ENCODE data around the gene BLOC1S6. TPM values are rescaled to one million over a fixed set of nuclear protein-coding genes. Genes with fewer than 3 reads are reported as not detected.

BLOC1S6 gene
- total and polyA plus RNA-seq, 2 donors from 2014 or later = 14.8 to 35.0 TPM

- intact Hi-C loops (cut with DNase I) = no loop called here
- H3K4me3 ChIP-seq (ENCODE audit: low read length in 3 of 3) = no peak overlapping the region
- no peak overlapping the region for H3K9ac ChIP-seq (ENCODE audit: low read length in 3 of 3)
- TF ChIP-seq CTCF (IDR thresholded peaks at IDR 0.05; ENCODE audit: borderline replicate concordance, extremely low read depth, insufficient read depth) = no peak
- FAIRE-seq (no peak), DNase-seq (no peak)
- H3K27ac ChIP-seq (ENCODE audit: low read depth in 2 of 2, low read length in 2 of 2) = no peak overlapping the region
- no peaks in the 10 kb centered on the region for H3K27me3 ChIP-seq (ENCODE audit: control insufficient read depth, insufficient read depth, low read length)
- no peaks in the 10 kb centered on the region for H3K36me3 ChIP-seq (ENCODE audit: control insufficient read depth in 2 of 3, insufficient read depth in 3 of 3, low read length in 3 of 3)
- no peaks in the 10 kb centered on the region for H3K9me3 ChIP-seq (ENCODE audit: control insufficient read depth in 2 of 3, insufficient read depth in 1 of 3, low read length in 3 of 3)
- no peaks in the 10 kb centered on the region for H3K4me1 ChIP-seq (ENCODE audit: control insufficient read depth in 2 of 3, insufficient read depth in 2 of 3, low read depth in 1 of 3, low read length in 3 of 3)
Measured at GRCh38 chr15:45573961-45574629, 13.1 kb upstream of the BLOC1S6 start.

- FAIRE-seq (no peak), DNase-seq (no peak)
- Histone ChIP-seq H3K36me3 (ENCODE audit: control insufficient read depth in 2 of 3, insufficient read depth in 3 of 3, low read length in 3 of 3) (no peaks in the 10 kb centered on the region), H3K4me3 (ENCODE audit: low read length in 3 of 3) (no peak overlapping the region), H3K4me1 (ENCODE audit: control insufficient read depth in 2 of 3, insufficient read depth in 2 of 3, low read depth in 1 of 3, low read length in 3 of 3) (peaks cover 0 to 5% (median 2%) of the 10 kb centered on the region in 3 donors), H3K9me3 (ENCODE audit: control insufficient read depth in 2 of 3, insufficient read depth in 1 of 3, low read length in 3 of 3) (no peaks in the 10 kb centered on the region), H3K9ac (ENCODE audit: low read length in 3 of 3) (no peak overlapping the region), H3K27me3 (ENCODE audit: control insufficient read depth, insufficient read depth, low read length) (no peaks in the 10 kb centered on the region), H3K27ac (ENCODE audit: low read depth in 2 of 2, low read length in 2 of 2) (no peak overlapping the region)
- no peak for TF ChIP-seq CTCF (IDR thresholded peaks at IDR 0.05; ENCODE audit: borderline replicate concordance, extremely low read depth, insufficient read depth)
- intact Hi-C loops (cut with DNase I) = no loop called here
Measured at GRCh38 chr15:45581919-45582318, 5.3 kb upstream of the BLOC1S6 start.

GRCh38 chr15:45583731-45584639 lies 3.2 kb upstream of the BLOC1S6 start:
- no peak for DNase-seq
- FAIRE-seq = no peak
- Histone ChIP-seq H3K4me1 (ENCODE audit: control insufficient read depth in 2 of 3, insufficient read depth in 2 of 3, low read depth in 1 of 3, low read length in 3 of 3) (peaks cover 5 to 15% (median 6%) of the 10 kb centered on the region in 3 donors), H3K9me3 (ENCODE audit: control insufficient read depth in 2 of 3, insufficient read depth in 1 of 3, low read length in 3 of 3) (no peaks in the 10 kb centered on the region), H3K27me3 (ENCODE audit: control insufficient read depth, insufficient read depth, low read length) (no peaks in the 10 kb centered on the region), H3K9ac (ENCODE audit: low read length in 3 of 3) (no peak overlapping the region), H3K4me3 (ENCODE audit: low read length in 3 of 3) (no peak overlapping the region), H3K36me3 (ENCODE audit: control insufficient read depth in 2 of 3, insufficient read depth in 3 of 3, low read length in 3 of 3) (no peaks in the 10 kb centered on the region), H3K27ac (ENCODE audit: low read depth in 2 of 2, low read length in 2 of 2) (no peak overlapping the region)
- intact Hi-C loops (cut with DNase I) = no loop called here
- no peak for TF ChIP-seq CTCF (IDR thresholded peaks at IDR 0.05; ENCODE audit: borderline replicate concordance, extremely low read depth, insufficient read depth)

All from kidney (tissue), 14 donors.